ENCODE measurements around the gene TNRC18. TPM values are rescaled to one million over a fixed set of nuclear protein-coding genes. Genes with fewer than 3 reads are reported as not detected.
"Not testable (repeated sequence)": the region's sequence is repeated elsewhere in the genome, so short reads cannot be mapped to it uniquely, and the experiment has no call there.

TNRC18 gene
- total and polyA plus RNA-seq, 4 donors, result 2.3 to 37.1 (median 20.4) TPM

DNA sequence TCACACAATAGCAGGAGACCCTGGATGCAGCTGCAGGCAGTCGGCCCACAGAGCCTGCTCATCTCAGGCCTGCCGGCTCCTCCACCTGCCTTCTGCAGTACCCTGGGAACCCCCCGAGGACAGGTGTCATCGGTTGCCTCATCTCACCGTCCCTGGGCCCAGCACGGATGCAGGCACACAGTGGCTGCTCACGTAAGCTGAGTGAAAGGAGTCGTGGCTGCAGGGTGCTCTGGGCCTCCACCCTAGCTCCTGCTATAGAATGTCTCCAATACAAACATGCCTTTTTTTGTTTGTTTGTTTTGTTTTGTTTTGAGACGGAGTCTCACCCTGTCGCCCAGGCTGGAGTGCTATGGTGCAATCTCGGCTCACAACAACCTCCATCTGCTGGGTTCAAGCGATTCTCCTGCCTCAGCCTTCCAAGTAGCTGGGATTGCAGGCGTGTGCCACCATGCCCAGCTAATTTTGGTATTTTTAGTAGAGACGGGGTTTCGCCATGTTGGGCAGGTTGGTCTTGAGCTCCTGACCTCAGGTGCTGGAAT, 163.0 kb downstream of the TNRC18 start:
- H3K4me3 ChIP-seq (ENCODE audit: low read depth in 1 of 3, low read length in 3 of 3); H3K36me3 ChIP-seq (ENCODE audit: control insufficient read depth in 4 of 4, insufficient read depth in 3 of 4, low read depth in 1 of 4, low read length in 3 of 4); DNase-seq (ENCODE audit: low spot score); H3K9me3 ChIP-seq (ENCODE audit: control insufficient read depth in 4 of 4, low read length in 3 of 4); H3K9ac ChIP-seq (ENCODE audit: low read depth in 1 of 2, low read length in 2 of 2); H3K27me3 ChIP-seq (ENCODE audit: control insufficient read depth in 4 of 4, insufficient read depth in 4 of 4, low read length in 3 of 4); H3K4me1 ChIP-seq (ENCODE audit: control insufficient read depth in 4 of 4, insufficient read depth in 4 of 4, low read length in 3 of 4); H3K27ac ChIP-seq (ENCODE audit: low read depth in 1 of 2, low read length in 2 of 2): not testable (repeated sequence)
- 90% methylated on average over 15 of the region's 15 CpGs for WGBS

Other genes with a start within 250 kb of the TNRC18 start
- 10 to 100 TPM; 33.3 to 57.6 TPM for gene WIPI2, start 233.6 kb downstream of the TNRC18 start, total RNA-seq
- gene WIPI2, start 233.6 kb downstream of the TNRC18 start, polyA plus RNA-seq, result 10 to 100 TPM; 23.9 to 27.4 TPM
- 10 to 100 TPM in 1 of 2 donors, 1 to 10 TPM in 1; 2.8 to 13.9 TPM for gene SLC29A4, start 140.9 kb downstream of the TNRC18 start, total RNA-seq
- 1 to 10 TPM; 1.7 to 5.0 TPM for gene SLC29A4, start 140.9 kb downstream of the TNRC18 start, polyA plus RNA-seq
- gene FBXL18, start 90.0 kb upstream of the TNRC18 start, total RNA-seq, result 1 to 10 TPM; 4.6 to 5.4 TPM
- gene FBXL18, start 90.0 kb upstream of the TNRC18 start, polyA plus RNA-seq, result 1 to 10 TPM; 1.7 to 2.7 TPM
- 1,000 to 10,000 TPM in 1 of 2 donors, 100 to 1,000 TPM in 1; 890 to 1,625 TPM for gene ACTB, start 106.8 kb upstream of the TNRC18 start, total RNA-seq
- 1,000 to 10,000 TPM; 1,432 to 1,671 TPM for gene ACTB, start 106.8 kb upstream of the TNRC18 start, polyA plus RNA-seq
- 10 to 100 TPM; 17.2 to 66.1 TPM for gene FSCN1, start 169.0 kb upstream of the TNRC18 start, total RNA-seq
- 10 to 100 TPM in 1 of 2 donors, 1 to 10 TPM in 1; 2.0 to 22.3 TPM for gene FSCN1, start 169.0 kb upstream of the TNRC18 start, polyA plus RNA-seq

All from liver (tissue), 9 donors.